Measurements from ENCODE around the gene SMARCC2. TPM values are rescaled to one million over a fixed set of nuclear protein-coding genes. Genes with fewer than 3 reads are reported as not detected.

Gene SMARCC2
- total and polyA plus RNA-seq, 9 of the 15 experiments (the other 6 are each of a cell fraction or from before 2014, with no cell fraction given): 11.9 to 86.0 (median 36.6) TPM

GRCh38 chr12:56221757-56222530, 32.7 kb upstream of the SMARCC2 start, which contains the start of gene RNF41 (continued):
- TF ChIP-seq GABPA (tag; conservative IDR thresholded peaks at IDR 0.05; ENCODE audit: low read depth): peak; percentile 92
- no peak; a peak in 1 of 4 replicates for TF ChIP-seq ARNT (IDR thresholded peaks at IDR 0.05)
- TF ChIP-seq HLTF (IDR thresholded peaks at IDR 0.05): no peak
- TF ChIP-seq CC2D1A (IDR thresholded peaks at IDR 0.05): 0 out of 2 replicates have a peak, but pooled peaks have one; percentile 23
- no peak for TF ChIP-seq SFPQ (IDR thresholded peaks at IDR 0.05; ENCODE audit: low read depth, low read length)
- peak; percentile 72 for TF ChIP-seq CHD1 (IDR thresholded peaks at IDR 0.05; ENCODE audit: low read length)
- no peak for TF ChIP-seq IRF2 (CRISPR knock-in tag; IDR thresholded peaks at IDR 0.05)
- no peak for TF ChIP-seq TCF7L2 (IDR thresholded peaks at IDR 0.05; ENCODE audit: low read depth, low read length)
- no peak for TF ChIP-seq PCBP2 (IDR thresholded peaks at IDR 0.05; ENCODE audit: low read depth, low read length, poor library complexity, severe bottlenecking)
- peak; percentile 92 for TF ChIP-seq GABPB1 (CRISPR knock-in tag; IDR thresholded peaks at IDR 0.05)
- TF ChIP-seq PRMT5 (CRISPR knock-in tag; IDR thresholded peaks at IDR 0.05): no peak
- no peak for TF ChIP-seq RAD51 (IDR thresholded peaks at IDR 0.05; ENCODE audit: borderline replicate concordance, low read depth)
- no peak for TF ChIP-seq ZKSCAN8 (CRISPR knock-in tag; IDR thresholded peaks at IDR 0.05)
- no peak for TF ChIP-seq ELF4 (CRISPR knock-in tag; IDR thresholded peaks at IDR 0.05)
- TF ChIP-seq, protein P1, sequence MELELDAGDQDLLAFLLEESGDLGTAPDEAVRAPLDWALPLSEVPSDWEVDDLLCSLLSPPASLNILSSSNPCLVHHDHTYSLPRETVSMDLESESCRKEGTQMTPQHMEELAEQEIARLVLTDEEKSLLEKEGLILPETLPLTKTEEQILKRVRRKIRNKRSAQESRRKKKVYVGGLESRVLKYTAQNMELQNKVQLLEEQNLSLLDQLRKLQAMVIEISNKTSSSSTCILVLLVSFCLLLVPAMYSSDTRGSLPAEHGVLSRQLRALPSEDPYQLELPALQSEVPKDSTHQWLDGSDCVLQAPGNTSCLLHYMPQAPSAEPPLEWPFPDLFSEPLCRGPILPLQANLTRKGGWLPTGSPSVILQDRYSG (tag; conservative IDR thresholded peaks at IDR 0.05; ENCODE audit: low read depth): no peak
- no peak for TF ChIP-seq FOXA1 (IDR thresholded peaks at IDR 0.05; ENCODE audit: borderline replicate concordance)
- TF ChIP-seq, protein P2, sequence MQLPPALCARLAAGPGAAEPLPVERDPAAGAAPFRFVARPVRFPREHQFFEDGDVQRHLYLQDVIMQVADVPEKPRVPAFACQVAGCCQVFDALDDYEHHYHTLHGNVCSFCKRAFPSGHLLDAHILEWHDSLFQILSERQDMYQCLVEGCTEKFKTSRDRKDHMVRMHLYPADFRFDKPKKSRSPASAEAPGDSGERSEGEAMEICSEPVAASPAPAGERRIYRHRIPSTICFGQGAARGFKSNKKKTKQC (CRISPR knock-in tag; IDR thresholded peaks at IDR 0.05): peak; percentile 72
- TF ChIP-seq HSF4 (CRISPR knock-in tag; IDR thresholded peaks at IDR 0.05; ENCODE audit: borderline replicate concordance): no peak
- TF ChIP-seq ETV1 (tag; conservative IDR thresholded peaks at IDR 0.05; ENCODE audit: low read depth): peak; percentile 64
- TF ChIP-seq CGGBP1 (CRISPR knock-in tag; IDR thresholded peaks at IDR 0.05): no peak
- no peak for TF ChIP-seq MTA2 (IDR thresholded peaks at IDR 0.05; ENCODE audit: low read depth)
- TF ChIP-seq, protein P3, sequence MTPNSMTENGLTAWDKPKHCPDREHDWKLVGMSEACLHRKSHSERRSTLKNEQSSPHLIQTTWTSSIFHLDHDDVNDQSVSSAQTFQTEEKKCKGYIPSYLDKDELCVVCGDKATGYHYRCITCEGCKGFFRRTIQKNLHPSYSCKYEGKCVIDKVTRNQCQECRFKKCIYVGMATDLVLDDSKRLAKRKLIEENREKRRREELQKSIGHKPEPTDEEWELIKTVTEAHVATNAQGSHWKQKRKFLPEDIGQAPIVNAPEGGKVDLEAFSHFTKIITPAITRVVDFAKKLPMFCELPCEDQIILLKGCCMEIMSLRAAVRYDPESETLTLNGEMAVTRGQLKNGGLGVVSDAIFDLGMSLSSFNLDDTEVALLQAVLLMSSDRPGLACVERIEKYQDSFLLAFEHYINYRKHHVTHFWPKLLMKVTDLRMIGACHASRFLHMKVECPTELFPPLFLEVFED (CRISPR knock-in tag; conservative IDR thresholded peaks at IDR 0.05): no peak

All from K562 (cell line).